GM23338 (cell line): ENCODE results near the gene THRB. TPM values are rescaled to one million over a fixed set of nuclear protein-coding genes. Genes with fewer than 3 reads are reported as not detected.

Experiments used
- ATAC-seq: fragments of 200-7000 bp; cut with Tn5 transposase; 3 replicates; pipeline ENCODE4 v1.9.1; 2020
- DNase-seq: peaks from one replicate; pipeline ENCODE4 v3.0.0-alpha.2; 2015; ENCODE audit warnings: low spot score
- H2AFZ ChIP-seq: fragments of 200-600 bp; sonication (generic); 2 replicates; pipeline ENCODE4 v1.8.0; 2016; ENCODE audit warnings: antibody characterized with exemption, mild to moderate bottlenecking, moderate library complexity
- H3F3A ChIP-seq: fragments of 200-600 bp; sonication (generic); replicated peaks from 2 replicates; pipeline ENCODE4 v1.8.0; 2017; ENCODE audit warnings: antibody characterized with exemption, mixed run types, low read depth
- H3K27ac ChIP-seq: fragments of 200-600 bp; sonication (generic); 2 replicates; pipeline ENCODE4 v1.6.1; 2016; ENCODE audit warnings: low read depth
- H3K27me3 ChIP-seq: fragments of 200-600 bp; sonication (generic); 2 replicates; pipeline ENCODE4 v1.8.0; 2016; ENCODE audit warnings: mild to moderate bottlenecking, mixed run types, moderate library complexity; ENCODE audit not compliant: insufficient read depth
- H3K36me3 ChIP-seq: fragments of 200-600 bp; sonication (generic); 2 replicates; pipeline ENCODE4 v1.8.0; 2016; ENCODE audit warnings: mild to moderate bottlenecking; ENCODE audit not compliant: insufficient read depth
- H3K4me1 ChIP-seq: fragments of 200-600 bp; sonication (generic); 2 replicates; pipeline ENCODE4 v1.8.0; 2016; ENCODE audit warnings: mild to moderate bottlenecking, moderate library complexity; ENCODE audit not compliant: insufficient read depth
- H3K4me2 ChIP-seq: fragments of 200-600 bp; sonication (generic); 2 replicates; pipeline ENCODE4 v1.7.1; 2017; ENCODE audit warnings: mixed run types
- H3K4me3 ChIP-seq: fragments of 200-600 bp; sonication (generic); 2 replicates; pipeline ENCODE4 v1.6.1; 2016; ENCODE audit warnings: mixed run types
- H3K79me2 ChIP-seq: fragments of 200-600 bp; sonication (generic); replicated peaks from 2 replicates; pipeline ENCODE4 v1.8.0; 2017; ENCODE audit warnings: mild to moderate bottlenecking; ENCODE audit not compliant: insufficient read depth
- H3K9me2 ChIP-seq: fragments of 200-600 bp; sonication (generic); 2 replicates; pipeline ENCODE4 v1.8.0; 2017; ENCODE audit not compliant: insufficient read depth
- H4K20me1 ChIP-seq: fragments of 200-600 bp; sonication (generic); replicated peaks from 2 replicates; pipeline ENCODE4 v1.8.0; 2017; ENCODE audit warnings: mild to moderate bottlenecking; ENCODE audit not compliant: insufficient read depth
- H3K27ac Mint-ChIP-seq: 2 replicates; pipeline ENCODE4 v1.8.0; 2020; ENCODE audit warnings: inconsistent platforms, mild to moderate bottlenecking, moderate library complexity, mixed read lengths
- H3K27me3 Mint-ChIP-seq: 3 replicates; pipeline ENCODE4 v1.8.0; 2022; ENCODE audit warnings: low read depth, mild to moderate bottlenecking, moderate library complexity, mixed read lengths, inconsistent platforms; ENCODE audit not compliant: insufficient read depth, poor library complexity
- H3K36me3 Mint-ChIP-seq: 3 replicates; pipeline ENCODE4 v1.8.0; 2021; ENCODE audit warnings: low read depth, mild to moderate bottlenecking, inconsistent platforms, moderate library complexity, mixed read lengths
- H3K4me1 Mint-ChIP-seq: 3 replicates; pipeline ENCODE4 v1.8.0; 2020; ENCODE audit warnings: mild to moderate bottlenecking, inconsistent platforms, mixed read lengths
- H3K4me3 Mint-ChIP-seq: 3 replicates; pipeline ENCODE4 v1.8.0; 2021; ENCODE audit warnings: moderate library complexity, mild to moderate bottlenecking, inconsistent platforms, mixed read lengths
- H3K9me3 Mint-ChIP-seq: 3 replicates; pipeline ENCODE4 v1.8.0; 2020; ENCODE audit warnings: moderate library complexity, mild to moderate bottlenecking, inconsistent platforms, mixed read lengths
- EZH2 ChIP-seq: fragments of 200-600 bp; sonication (generic); IDR thresholded peaks from one replicate; pipeline ENCODE4 v1.8.0; 2017; ENCODE audit warnings: antibody characterized with exemption, mild to moderate bottlenecking, low read depth; ENCODE audit not compliant: unreplicated experiment
- EZH2phosphoT487 ChIP-seq: fragments of 200-600 bp; sonication (generic); IDR thresholded peaks from one replicate; pipeline ENCODE4 v1.8.1; 2018; ENCODE audit warnings: antibody characterized with exemption; ENCODE audit not compliant: unreplicated experiment
- NANOG ChIP-seq: IDR thresholded peaks from 2 replicates; pipeline ENCODE4 v1.6.1; 2016; ENCODE audit warnings: antibody characterized with exemption, borderline replicate concordance
- POLR2AphosphoS5 ChIP-seq: IDR thresholded peaks from 2 replicates; pipeline ENCODE4 v1.6.1; 2016; ENCODE audit warnings: antibody characterized with exemption, low read depth
- STAT1 ChIP-seq: IDR thresholded peaks from one replicate; pipeline ENCODE4 v1.6.1; 2016; ENCODE audit warnings: antibody characterized with exemption; ENCODE audit not compliant: unreplicated experiment
- ZNF331 ChIP-seq: fragments of 250-450 bp; sonication (Bioruptor Pico); IDR thresholded peaks from 2 replicates; pipeline ENCODE4 v1.5.0; 2020; ENCODE audit warnings: low read depth, mild to moderate bottlenecking, moderate library complexity
- polyA plus RNA-seq: library from polyadenylated mRNA; unstranded; fragments of >200 nt; fragmentation: Nextera tagmentation; extraction: Ambion mirVana; gene quantifications from 2 replicates; pipeline ENCODE4 v1.2.1, GENCODE V29; 2016
- total RNA-seq: library from RNA; depleted of rRNA; stranded (reverse); fragments of >200 nt; shearing (Covaris generic); gene quantifications from 2 replicates; pipeline ENCODE4 v1.2.3, GENCODE V29; 2014
- TF ChIP-seq, protein P1 (sequence below): IDR thresholded peaks from one replicate; pipeline ENCODE4 v1.6.1; 2018; ENCODE audit warnings: antibody characterized with exemption; ENCODE audit not compliant: unreplicated experiment
- TF ChIP-seq, protein P2 (sequence below): IDR thresholded peaks from 2 replicates; pipeline ENCODE4 v1.6.1; 2016; ENCODE audit warnings: antibody characterized with exemption
- TF ChIP-seq, protein P3 (sequence below), 2 experiments: fragments of 200-600 bp in 1 of 2; sonication (generic) in 1 of 2; conservative IDR thresholded peaks; 2 replicates each; pipeline versions ENCODE4 v1.5.1 to v1.6.1; 2016 to 2017; ENCODE audit warnings: antibody characterized with exemption in 2 of 2, low read depth in 2 of 2, mild to moderate bottlenecking in 2 of 2, moderate library complexity in 1 of 2

Gene THRB
- total and polyA plus RNA-seq, 2 experiments from 2014 or later, result 1.7 to 3.2 TPM

DNA sequence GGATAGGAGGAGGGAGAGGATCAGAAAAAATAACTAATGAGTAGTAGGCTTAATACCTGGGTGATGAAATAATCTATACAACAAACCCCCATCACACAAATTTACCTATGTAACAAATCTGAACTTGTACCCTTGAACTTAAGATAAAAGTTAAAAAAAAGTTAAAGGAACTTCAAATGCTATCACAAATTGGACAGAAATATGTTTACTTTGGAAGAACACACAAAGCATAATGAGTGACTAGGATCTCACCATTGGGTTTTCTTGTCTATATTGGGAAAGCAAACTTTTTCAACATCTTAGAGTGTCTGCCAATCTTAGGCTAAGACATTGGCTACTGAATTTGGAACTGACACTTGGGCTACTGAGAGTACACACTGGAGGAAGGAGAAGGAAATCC lies 140.4 kb downstream of the THRB start:
- H3F3A ChIP-seq, result no peaks in the 10 kb centered on the region
- Mint-ChIP-seq H3K36me3 (no peaks in the 10 kb centered on the region), H3K4me1 (no peaks in the 10 kb centered on the region; the same call in 2 of the 3 replicates), H3K27me3 (no peaks in the 10 kb centered on the region), H3K9me3 (no peaks in the 10 kb centered on the region), H3K27ac (no peak overlapping the region), H3K4me3 (no peak overlapping the region)
- H3K36me3 ChIP-seq, result no peaks in the 10 kb centered on the region
- no peaks in the 10 kb centered on the region for H4K20me1 ChIP-seq
- peaks cover 3% of the 10 kb centered on the region; the same call in 1 of the 2 replicates for H3K9me2 ChIP-seq
- no peaks in the 10 kb centered on the region for H3K27me3 ChIP-seq
- no peaks in the 10 kb centered on the region for H3K79me2 ChIP-seq
- ATAC-seq (no peak), DNase-seq (no peak)
- H2AFZ ChIP-seq, result no peak overlapping the region
- H3K4me2 ChIP-seq, result no peak overlapping the region
- no peak overlapping the region for H3K4me3 ChIP-seq
- no peaks in the 10 kb centered on the region for H3K4me1 ChIP-seq
- TF ChIP-seq POLR2AphosphoS5 (no peak), ZNF331 (CRISPR knock-in tag) (no peak), EZH2 (no peak), EZH2phosphoT487 (no peak), STAT1 (no peak), NANOG (no peak)
- TF ChIP-seq, protein P1, sequence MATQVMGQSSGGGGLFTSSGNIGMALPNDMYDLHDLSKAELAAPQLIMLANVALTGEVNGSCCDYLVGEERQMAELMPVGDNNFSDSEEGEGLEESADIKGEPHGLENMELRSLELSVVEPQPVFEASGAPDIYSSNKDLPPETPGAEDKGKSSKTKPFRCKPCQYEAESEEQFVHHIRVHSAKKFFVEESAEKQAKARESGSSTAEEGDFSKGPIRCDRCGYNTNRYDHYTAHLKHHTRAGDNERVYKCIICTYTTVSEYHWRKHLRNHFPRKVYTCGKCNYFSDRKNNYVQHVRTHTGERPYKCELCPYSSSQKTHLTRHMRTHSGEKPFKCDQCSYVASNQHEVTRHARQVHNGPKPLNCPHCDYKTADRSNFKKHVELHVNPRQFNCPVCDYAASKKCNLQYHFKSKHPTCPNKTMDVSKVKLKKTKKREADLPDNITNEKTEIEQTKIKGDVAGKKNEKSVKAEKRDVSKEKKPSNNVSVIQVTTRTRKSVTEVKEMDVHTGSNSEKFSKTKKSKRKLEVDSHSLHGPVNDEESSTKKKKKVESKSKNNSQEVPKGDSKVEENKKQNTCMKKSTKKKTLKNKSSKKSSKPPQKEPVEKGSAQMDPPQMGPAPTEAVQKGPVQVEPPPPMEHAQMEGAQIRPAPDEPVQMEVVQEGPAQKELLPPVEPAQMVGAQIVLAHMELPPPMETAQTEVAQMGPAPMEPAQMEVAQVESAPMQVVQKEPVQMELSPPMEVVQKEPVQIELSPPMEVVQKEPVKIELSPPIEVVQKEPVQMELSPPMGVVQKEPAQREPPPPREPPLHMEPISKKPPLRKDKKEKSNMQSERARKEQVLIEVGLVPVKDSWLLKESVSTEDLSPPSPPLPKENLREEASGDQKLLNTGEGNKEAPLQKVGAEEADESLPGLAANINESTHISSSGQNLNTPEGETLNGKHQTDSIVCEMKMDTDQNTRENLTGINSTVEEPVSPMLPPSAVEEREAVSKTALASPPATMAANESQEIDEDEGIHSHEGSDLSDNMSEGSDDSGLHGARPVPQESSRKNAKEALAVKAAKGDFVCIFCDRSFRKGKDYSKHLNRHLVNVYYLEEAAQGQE, result no peak
- TF ChIP-seq, protein P2, sequence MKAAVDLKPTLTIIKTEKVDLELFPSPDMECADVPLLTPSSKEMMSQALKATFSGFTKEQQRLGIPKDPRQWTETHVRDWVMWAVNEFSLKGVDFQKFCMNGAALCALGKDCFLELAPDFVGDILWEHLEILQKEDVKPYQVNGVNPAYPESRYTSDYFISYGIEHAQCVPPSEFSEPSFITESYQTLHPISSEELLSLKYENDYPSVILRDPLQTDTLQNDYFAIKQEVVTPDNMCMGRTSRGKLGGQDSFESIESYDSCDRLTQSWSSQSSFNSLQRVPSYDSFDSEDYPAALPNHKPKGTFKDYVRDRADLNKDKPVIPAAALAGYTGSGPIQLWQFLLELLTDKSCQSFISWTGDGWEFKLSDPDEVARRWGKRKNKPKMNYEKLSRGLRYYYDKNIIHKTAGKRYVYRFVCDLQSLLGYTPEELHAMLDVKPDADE, result no peak
- TF ChIP-seq, protein P3, sequence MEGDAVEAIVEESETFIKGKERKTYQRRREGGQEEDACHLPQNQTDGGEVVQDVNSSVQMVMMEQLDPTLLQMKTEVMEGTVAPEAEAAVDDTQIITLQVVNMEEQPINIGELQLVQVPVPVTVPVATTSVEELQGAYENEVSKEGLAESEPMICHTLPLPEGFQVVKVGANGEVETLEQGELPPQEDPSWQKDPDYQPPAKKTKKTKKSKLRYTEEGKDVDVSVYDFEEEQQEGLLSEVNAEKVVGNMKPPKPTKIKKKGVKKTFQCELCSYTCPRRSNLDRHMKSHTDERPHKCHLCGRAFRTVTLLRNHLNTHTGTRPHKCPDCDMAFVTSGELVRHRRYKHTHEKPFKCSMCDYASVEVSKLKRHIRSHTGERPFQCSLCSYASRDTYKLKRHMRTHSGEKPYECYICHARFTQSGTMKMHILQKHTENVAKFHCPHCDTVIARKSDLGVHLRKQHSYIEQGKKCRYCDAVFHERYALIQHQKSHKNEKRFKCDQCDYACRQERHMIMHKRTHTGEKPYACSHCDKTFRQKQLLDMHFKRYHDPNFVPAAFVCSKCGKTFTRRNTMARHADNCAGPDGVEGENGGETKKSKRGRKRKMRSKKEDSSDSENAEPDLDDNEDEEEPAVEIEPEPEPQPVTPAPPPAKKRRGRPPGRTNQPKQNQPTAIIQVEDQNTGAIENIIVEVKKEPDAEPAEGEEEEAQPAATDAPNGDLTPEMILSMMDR (conservative IDR thresholded peaks at IDR 0.05; ENCODE audit: low read depth in 2 of 2), result no peak
- H3K27ac ChIP-seq, result no peak overlapping the region
